ENCODE measurements around the gene HIF3A.

DNA sequence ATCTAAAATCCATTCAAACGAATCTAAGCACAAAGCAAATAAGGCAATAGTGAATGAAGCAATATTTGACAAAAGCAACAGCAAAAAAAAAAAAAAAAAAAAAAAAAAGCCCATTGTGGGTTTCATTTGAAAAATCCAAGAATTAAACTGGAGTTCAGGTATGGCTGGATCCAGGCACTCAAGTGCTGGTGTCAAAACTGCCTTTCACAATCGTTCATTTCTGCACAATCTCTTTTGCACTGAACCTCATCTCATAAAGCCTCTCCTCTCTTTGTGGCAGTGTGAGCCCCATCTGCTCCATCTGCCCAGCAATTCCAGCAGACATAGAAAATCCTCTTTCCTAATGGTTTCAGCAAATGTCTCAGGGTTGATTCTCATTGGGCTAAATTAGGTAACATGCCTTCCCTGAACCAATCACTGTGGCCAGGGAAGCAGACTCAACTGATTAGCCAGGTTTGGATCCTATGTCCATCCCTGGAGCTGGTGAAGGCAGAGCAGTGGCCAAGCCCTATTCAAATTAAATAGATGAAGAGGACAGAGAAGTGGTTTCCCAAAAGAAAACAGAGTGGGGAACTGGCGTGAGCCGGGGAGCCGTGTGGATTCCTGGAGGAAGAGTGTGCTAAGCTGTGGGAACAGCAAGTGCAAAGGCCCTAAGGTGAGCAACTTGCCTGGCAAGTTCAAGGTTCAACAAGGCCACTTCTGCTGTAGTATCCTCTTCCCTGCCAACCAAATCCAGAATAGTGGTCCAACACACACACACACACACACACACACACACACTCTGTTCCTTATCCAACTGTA is 1.2 kb upstream of the HIF3A start:
- no peak for TF ChIP-seq CTCF (IDR thresholded peaks at IDR 0.05)
- no peak for TF ChIP-seq POLR2A (IDR thresholded peaks at IDR 0.05)
